Smooth muscle cell (in vitro differentiated cells): ENCODE measurements around the gene METTL13. TPM values are rescaled to one million over a fixed set of nuclear protein-coding genes. Genes with fewer than 3 reads are reported as not detected.
A peak's percentile ranks its signal among the peaks of the same experiment; 100 is the strongest.

Experiments
- DNase-seq: peaks from one replicate; lab custom pipeline; 2025; ENCODE audit not compliant: unreplicated experiment; lab: John Stamatoyannopoulos, UW
- H2AFZ ChIP-seq: fragments of 200-600 bp; sonication (generic); 2 replicates; pipeline ENCODE4 v1.6.0; 2016; ENCODE audit warnings: antibody characterized with exemption, low read depth, mild to moderate bottlenecking
- H3F3A ChIP-seq: fragments of 200-600 bp; sonication (generic); 2 replicates; pipeline ENCODE4 v1.6.0; 2017; ENCODE audit warnings: antibody characterized with exemption, low read depth
- H3K27ac ChIP-seq: fragments of 200-600 bp; sonication (generic); 2 replicates; pipeline ENCODE4 v1.5.1; 2016; ENCODE audit warnings: low read depth, mild to moderate bottlenecking
- H3K27me3 ChIP-seq: fragments of 200-600 bp; sonication (generic); 2 replicates; pipeline ENCODE4 v1.6.1; 2016; ENCODE audit warnings: low read depth, mild to moderate bottlenecking
- H3K36me3 ChIP-seq: fragments of 200-600 bp; sonication (generic); 2 replicates; pipeline ENCODE4 v1.5.1; 2016; ENCODE audit warnings: low read depth
- H3K4me1 ChIP-seq: fragments of 200-600 bp; sonication (generic); 2 replicates; pipeline ENCODE4 v1.5.1; 2016; ENCODE audit warnings: low read depth
- H3K4me2 ChIP-seq: fragments of 200-600 bp; sonication (generic); 2 replicates; pipeline ENCODE4 v1.6.0; 2016; ENCODE audit warnings: mild to moderate bottlenecking
- H3K4me3 ChIP-seq: fragments of 200-600 bp; sonication (generic); 2 replicates; pipeline ENCODE4 v1.5.1; 2016; ENCODE audit warnings: mild to moderate bottlenecking
- H3K79me2 ChIP-seq: fragments of 200-600 bp; sonication (generic); 2 replicates; pipeline ENCODE4 v1.6.0; 2016; ENCODE audit warnings: low read depth, mild to moderate bottlenecking
- H3K9ac ChIP-seq: fragments of 200-600 bp; sonication (generic); 2 replicates; pipeline ENCODE4 v1.6.0; 2016; ENCODE audit warnings: low read depth
- H3K9me3 ChIP-seq: fragments of 200-600 bp; sonication (generic); replicated peaks from 2 replicates; pipeline ENCODE4 v1.5.1; 2016; ENCODE audit warnings: low read depth
- H4K20me1 ChIP-seq: fragments of 200-600 bp; sonication (generic); 2 replicates; pipeline ENCODE4 v1.6.0; 2016; ENCODE audit warnings: low read depth
- CTCF ChIP-seq: fragments of 200-600 bp; sonication (generic); IDR thresholded peaks from 2 replicates; pipeline ENCODE4 v1.5.1; 2017; ENCODE audit warnings: borderline replicate concordance, mild to moderate bottlenecking, antibody characterized with exemption; ENCODE audit not compliant: insufficient read depth, poor library complexity, severe bottlenecking
- WGBS: methylation state at CpG from one replicate; pipeline ENCODE4 v1.1.7; 2016; ENCODE audit warnings: low lambda C conversion rate; 5-methylcytosine and 5-hydroxymethylcytosine counted together
- polyA plus RNA-seq: library from polyadenylated mRNA; unstranded; fragments of >200 nt; fragmentation: Nextera tagmentation; extraction: Ambion mirVana; gene quantifications from 2 replicates; pipeline ENCODE4 v1.2.1, GENCODE V29; 2016
- total RNA-seq: library from RNA; depleted of rRNA; stranded (reverse); fragments of >200 nt; gene quantifications from 2 replicates; pipeline ENCODE4 v1.2.3, GENCODE V29; 2014

METTL13 gene
- total RNA-seq: 18.3 and 19.2 TPM in 2 replicates
- 17.5 and 19.5 TPM in 2 replicates for polyA plus RNA-seq

GRCh38 chr1:171781176-171781875 is at the start of gene METTL13:
Gene METTL13, plus strand, starts transcription at chr1:171781660. Its CDS starts 308 bp downstream, at chr1:171781968.
- H3K4me1 ChIP-seq: peaks cover 5% of the 10 kb centered on the region
- H3K79me2 ChIP-seq: peaks cover 27% of the 10 kb centered on the region
- peaks cover 3% of the 10 kb centered on the region for H3F3A ChIP-seq
- H3K9ac ChIP-seq: peak within 1 kb of the TSS; percentile 79
- H3K36me3 ChIP-seq: no peaks in the 10 kb centered on the region
- DNase-seq: peak; percentile 92
- H3K4me3 ChIP-seq: peak within 1 kb of the TSS; percentile 64
- H2AFZ ChIP-seq: peak within 1 kb of the TSS; percentile 70
- WGBS: under 1% methylated on average over 57 of the region's 57 CpGs
- no peaks in the 10 kb centered on the region for H3K9me3 ChIP-seq
- peak within 1 kb of the TSS; percentile 97 for H3K4me2 ChIP-seq
- H3K27me3 ChIP-seq: no peaks in the 10 kb centered on the region
- no peaks in the 10 kb centered on the region for H4K20me1 ChIP-seq
- H3K27ac ChIP-seq: peak within 1 kb of the TSS; percentile 70
- no peak for TF ChIP-seq CTCF

GRCh38 chr1:171736196-171736595 is 45.3 kb upstream of the METTL13 start:
- peaks cover 6% of the 10 kb centered on the region for H3K4me1 ChIP-seq
- peaks cover 25% of the 10 kb centered on the region for H3K79me2 ChIP-seq
- no peak overlapping the region for H3K4me2 ChIP-seq
- no peak overlapping the region for H3K27ac ChIP-seq
- no peak overlapping the region for H3K4me3 ChIP-seq
- no peaks in the 10 kb centered on the region for H3K9me3 ChIP-seq
- H3F3A ChIP-seq: no peaks in the 10 kb centered on the region
- H4K20me1 ChIP-seq: peaks cover 13% of the 10 kb centered on the region
- no peak overlapping the region for H3K9ac ChIP-seq
- no peak for TF ChIP-seq CTCF
- H3K27me3 ChIP-seq: no peaks in the 10 kb centered on the region
- H3K36me3 ChIP-seq: peaks cover 9% of the 10 kb centered on the region
- WGBS: 94% methylated on average over 2 of the region's 2 CpGs
- no peak for DNase-seq
- no peak overlapping the region for H2AFZ ChIP-seq

- 58% methylated on average over 2 of the region's 2 CpGs for WGBS
- Histone ChIP-seq H3K4me2 (no peak overlapping the region), H3F3A (peaks cover 1% of the 10 kb centered on the region), H3K9ac (no peak overlapping the region), H3K79me2 (peaks cover 29% of the 10 kb centered on the region), H2AFZ (no peak overlapping the region), H3K9me3 (no peaks in the 10 kb centered on the region), H3K36me3 (peaks cover 9% of the 10 kb centered on the region), H3K27ac (peak overlapping the region; percentile 28), H3K4me3 (no peak overlapping the region), H4K20me1 (no peaks in the 10 kb centered on the region), H3K4me1 (peaks cover 11% of the 10 kb centered on the region), H3K27me3 (no peaks in the 10 kb centered on the region)
- no peak for DNase-seq
- no peak for TF ChIP-seq CTCF
Measured at GRCh38 chr1:171738911-171739310, 42.5 kb upstream of the METTL13 start.

- Histone ChIP-seq H3K9me3 (no peaks in the 10 kb centered on the region), H3K4me3 (no peak overlapping the region), H3K4me1 (peaks cover 11% of the 10 kb centered on the region), H3K79me2 (peaks cover 29% of the 10 kb centered on the region), H3K9ac (no peak overlapping the region), H3K27ac (peak overlapping the region; percentile 28), H2AFZ (no peak overlapping the region), H3K4me2 (peak overlapping the region; percentile 95), H4K20me1 (no peaks in the 10 kb centered on the region), H3K36me3 (peaks cover 9% of the 10 kb centered on the region), H3F3A (peaks cover 4% of the 10 kb centered on the region), H3K27me3 (no peaks in the 10 kb centered on the region)
- no peak for TF ChIP-seq CTCF
- WGBS: 90% methylated on average over 2 of the region's 2 CpGs
- DNase-seq: no peak
Measured at GRCh38 chr1:171739656-171740055, 41.8 kb upstream of the METTL13 start.
